ENCODE measurements around the gene PCYT1B.

Gene PCYT1B

DNA sequence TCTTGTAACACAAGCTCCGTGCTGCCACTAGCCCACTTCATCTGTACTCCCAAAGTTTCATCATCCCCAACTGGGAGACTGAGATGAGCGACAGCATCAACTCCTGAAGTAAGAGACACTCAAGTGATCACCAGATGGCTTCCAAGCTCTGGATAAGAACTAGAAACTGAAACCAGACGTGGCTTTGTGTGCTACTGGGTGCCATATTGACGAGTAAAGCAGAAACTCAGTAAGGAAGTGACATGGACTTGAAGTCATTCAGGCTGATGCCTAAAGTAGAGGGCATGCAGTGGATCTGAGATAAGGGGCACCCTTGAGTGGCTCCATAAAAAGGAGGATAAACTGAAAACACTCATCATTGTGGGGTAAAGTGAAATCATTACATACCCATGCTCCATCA is 72.4 kb downstream of the PCYT1B start:
- no peak for DNase-seq (ENCODE audit: low read depth)
- no peak overlapping the region for H3K4me3 ChIP-seq (ENCODE audit: low read length)
- TF ChIP-seq, protein P1, sequence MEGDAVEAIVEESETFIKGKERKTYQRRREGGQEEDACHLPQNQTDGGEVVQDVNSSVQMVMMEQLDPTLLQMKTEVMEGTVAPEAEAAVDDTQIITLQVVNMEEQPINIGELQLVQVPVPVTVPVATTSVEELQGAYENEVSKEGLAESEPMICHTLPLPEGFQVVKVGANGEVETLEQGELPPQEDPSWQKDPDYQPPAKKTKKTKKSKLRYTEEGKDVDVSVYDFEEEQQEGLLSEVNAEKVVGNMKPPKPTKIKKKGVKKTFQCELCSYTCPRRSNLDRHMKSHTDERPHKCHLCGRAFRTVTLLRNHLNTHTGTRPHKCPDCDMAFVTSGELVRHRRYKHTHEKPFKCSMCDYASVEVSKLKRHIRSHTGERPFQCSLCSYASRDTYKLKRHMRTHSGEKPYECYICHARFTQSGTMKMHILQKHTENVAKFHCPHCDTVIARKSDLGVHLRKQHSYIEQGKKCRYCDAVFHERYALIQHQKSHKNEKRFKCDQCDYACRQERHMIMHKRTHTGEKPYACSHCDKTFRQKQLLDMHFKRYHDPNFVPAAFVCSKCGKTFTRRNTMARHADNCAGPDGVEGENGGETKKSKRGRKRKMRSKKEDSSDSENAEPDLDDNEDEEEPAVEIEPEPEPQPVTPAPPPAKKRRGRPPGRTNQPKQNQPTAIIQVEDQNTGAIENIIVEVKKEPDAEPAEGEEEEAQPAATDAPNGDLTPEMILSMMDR (IDR thresholded peaks at IDR 0.05; ENCODE audit: insufficient read depth, low read depth, low read length, missing control alignments) = no peak

DNA sequence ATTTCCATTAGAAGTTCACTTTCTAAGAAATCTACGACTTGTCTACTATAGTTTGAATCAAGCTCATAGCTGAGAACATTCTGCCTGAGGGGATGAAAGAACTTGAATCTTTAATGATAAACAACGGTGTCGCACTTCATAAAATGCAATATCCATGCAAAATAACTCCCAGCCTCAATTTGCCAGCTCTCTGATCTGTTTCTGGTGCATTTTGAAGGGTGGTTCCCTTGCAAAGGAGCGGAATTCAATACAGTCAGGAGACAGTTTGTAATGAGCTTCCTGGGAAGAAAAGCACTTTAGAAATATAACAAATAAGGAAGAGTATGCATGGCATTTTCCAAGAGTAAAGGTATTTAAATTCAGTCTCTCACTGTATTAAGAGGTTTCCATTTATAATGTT is 80.0 kb downstream of the PCYT1B start:
- no peak overlapping the region for H3K4me3 ChIP-seq (ENCODE audit: low read length)
- TF ChIP-seq, protein P1 (IDR thresholded peaks at IDR 0.05; ENCODE audit: insufficient read depth, low read depth, low read length, missing control alignments) = no peak
- no peak for DNase-seq (ENCODE audit: low read depth)

DNA sequence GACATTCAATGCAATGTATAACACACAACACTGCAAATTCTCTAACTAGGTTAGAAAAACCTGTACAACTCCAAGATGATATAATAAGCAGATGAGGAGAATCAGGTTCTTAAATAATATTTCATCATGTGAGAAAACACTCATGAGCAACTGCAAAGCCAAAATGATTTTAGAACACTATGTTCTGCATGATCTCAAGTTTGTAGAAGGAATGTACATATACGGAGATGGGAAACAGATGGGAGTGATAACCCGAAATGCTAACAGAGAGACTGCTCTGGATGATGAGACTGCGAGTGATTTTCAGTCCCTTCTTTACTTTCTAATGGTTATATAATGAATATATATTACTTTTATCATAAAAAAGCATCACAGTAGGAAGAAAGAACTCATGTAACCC is 80.9 kb downstream of the PCYT1B start:
- TF ChIP-seq, protein P1 (IDR thresholded peaks at IDR 0.05; ENCODE audit: insufficient read depth, low read depth, low read length, missing control alignments) = no peak
- no peak overlapping the region for H3K4me3 ChIP-seq (ENCODE audit: low read length)
- no peak for DNase-seq (ENCODE audit: low read depth)

DNA sequence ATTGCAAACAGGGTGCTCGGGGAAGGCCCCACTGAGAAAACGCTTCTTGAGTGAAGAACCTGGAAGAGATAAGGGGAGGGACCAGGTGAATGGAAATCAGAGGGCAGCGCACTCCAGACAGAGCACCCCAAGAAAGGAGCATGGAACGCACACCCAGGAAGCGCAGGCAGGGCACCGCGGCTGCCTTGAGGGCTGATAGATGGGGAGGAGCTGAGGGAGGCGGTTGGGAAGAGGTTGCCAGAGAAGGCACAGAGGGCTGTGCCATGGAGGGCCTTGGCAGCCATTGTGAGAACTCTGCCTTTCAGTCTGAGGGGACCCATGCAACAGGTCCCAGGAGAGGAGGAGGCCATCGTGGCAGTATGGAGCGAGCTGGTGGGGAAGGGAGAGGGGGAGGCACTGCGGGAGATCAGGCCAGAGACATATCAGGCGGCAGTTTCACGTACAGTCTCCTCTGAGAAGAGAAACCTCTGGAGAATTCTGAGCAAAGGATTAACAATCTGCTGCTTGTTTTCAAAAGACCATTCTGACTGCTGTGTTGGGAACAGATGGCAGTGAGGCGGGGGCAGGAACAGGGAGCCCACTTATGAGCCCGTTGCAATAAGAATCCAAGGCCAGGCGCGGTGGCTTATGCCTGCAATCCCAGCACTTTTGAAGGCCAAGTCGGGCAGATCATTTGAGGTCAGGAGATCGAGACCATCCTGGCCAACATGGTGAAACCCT is 83.7 kb downstream of the PCYT1B start:
- TF ChIP-seq, protein P1 (IDR thresholded peaks at IDR 0.05; ENCODE audit: insufficient read depth, low read depth, low read length, missing control alignments) = no peak
- no peak overlapping the region for H3K4me3 ChIP-seq (ENCODE audit: low read length)
- DNase-seq (ENCODE audit: low read depth) = no peak

DNA sequence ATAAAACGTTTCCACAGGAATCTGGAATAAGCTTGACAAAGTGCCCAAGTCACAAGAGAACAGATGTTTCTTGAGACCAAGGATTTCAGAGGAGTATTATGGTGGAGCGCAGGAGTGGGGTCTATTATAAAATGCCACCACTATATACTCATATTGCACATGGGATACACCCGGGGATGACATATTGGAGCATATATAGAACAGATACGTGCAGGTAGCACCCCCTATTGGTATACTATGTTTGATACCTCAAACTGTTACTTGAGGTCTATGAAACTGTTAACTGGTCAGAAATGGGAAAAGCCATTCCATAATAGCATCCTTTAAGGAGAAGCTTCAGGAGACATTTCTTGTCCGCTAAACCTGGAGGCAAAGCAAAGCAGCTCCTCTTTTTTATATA is 86.0 kb downstream of the PCYT1B start:
- H3K4me3 ChIP-seq (ENCODE audit: low read length) = no peak overlapping the region
- TF ChIP-seq, protein P1 (IDR thresholded peaks at IDR 0.05; ENCODE audit: insufficient read depth, low read depth, low read length, missing control alignments) = no peak
- peak; percentile 29 for DNase-seq (ENCODE audit: low read depth)

DNA sequence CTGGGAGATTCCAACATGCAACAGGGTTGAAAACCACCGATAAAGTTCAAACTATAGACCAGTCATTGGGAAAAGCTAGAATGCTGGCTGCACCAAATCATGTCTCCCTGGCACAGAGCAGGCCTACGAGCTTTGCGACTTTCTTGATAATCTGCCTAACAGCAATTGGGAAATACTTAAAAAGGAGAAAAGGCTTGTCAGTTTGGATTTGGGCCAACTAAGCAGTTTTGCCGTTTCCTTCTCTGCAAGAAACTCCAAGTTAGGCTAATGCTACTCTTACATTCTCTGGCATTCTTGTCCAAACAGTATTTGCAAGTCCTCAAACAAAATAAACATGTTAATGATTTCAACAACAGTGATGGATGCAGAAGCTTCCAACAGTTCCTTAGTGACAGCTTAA is 94.1 kb downstream of the PCYT1B start:
- peak; percentile 0 for DNase-seq (ENCODE audit: low read depth)
- H3K4me3 ChIP-seq (ENCODE audit: low read length) = no peak overlapping the region
- TF ChIP-seq, protein P1 (IDR thresholded peaks at IDR 0.05; ENCODE audit: insufficient read depth, low read depth, low read length, missing control alignments) = no peak

DNA sequence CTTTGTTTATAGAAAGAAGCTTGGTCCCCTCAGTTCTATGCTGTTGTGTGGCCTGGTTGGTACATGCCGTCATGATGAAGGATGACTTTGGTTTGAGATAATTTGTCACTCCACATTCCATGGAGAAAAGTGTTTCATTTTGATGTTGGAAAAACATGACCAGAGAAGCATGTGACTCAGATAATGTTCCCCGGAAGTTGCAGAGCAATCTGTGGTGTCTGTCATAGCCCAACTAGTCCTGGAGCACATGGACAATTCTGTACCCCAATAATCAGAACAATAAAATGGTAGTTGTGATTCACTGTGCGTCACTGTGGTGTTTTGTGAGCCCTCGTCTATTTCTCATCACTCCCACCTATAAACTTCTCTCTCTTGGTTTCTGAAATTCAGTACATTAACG is 97.0 kb downstream of the PCYT1B start:
- TF ChIP-seq, protein P1 (IDR thresholded peaks at IDR 0.05; ENCODE audit: insufficient read depth, low read depth, low read length, missing control alignments) = no peak
- no peak for DNase-seq (ENCODE audit: low read depth)
- H3K4me3 ChIP-seq (ENCODE audit: low read length) = no peak overlapping the region

Data from epithelial cell of esophagus (primary cell).